Stimulated activated memory B cell treated with anti-CD40 and anti-IgM and Interleukin-4, amounts not matched to agents 10 μg/mL and 1 μg/mL and 100 μg/mL, for 72 hours (primary cell): Measurements from ENCODE around the gene HLA-DPA1.
A peak's percentile ranks its signal among the peaks of the same experiment; 100 is the strongest.
"Not testable (repeated sequence)": the region's sequence is repeated elsewhere in the genome, so short reads cannot be mapped to it uniquely, and the experiment has no call there.

Source experiments
- ATAC-seq: fragments of 150-1000 bp; cut with Tn5 transposase; 2 replicates; pipeline ENCODE4 v1.10.0; 2021
- H3K27ac Mint-ChIP-seq: one replicate; pipeline ENCODE4 v1.8.0; 2022; ENCODE audit warnings: mild to moderate bottlenecking, mixed read lengths
- H3K27me3 Mint-ChIP-seq: one replicate; pipeline ENCODE4 v1.8.0; 2022; ENCODE audit warnings: mixed read lengths
- H3K36me3 Mint-ChIP-seq: one replicate; pipeline ENCODE4 v1.8.0; 2022; ENCODE audit warnings: mixed read lengths
- H3K4me1 Mint-ChIP-seq: one replicate; pipeline ENCODE4 v1.8.0; 2022; ENCODE audit warnings: mixed read lengths
- H3K4me3 Mint-ChIP-seq: one replicate; pipeline ENCODE4 v1.8.0; 2022; ENCODE audit warnings: mild to moderate bottlenecking, moderate library complexity, mixed read lengths
- H3K9me3 Mint-ChIP-seq: one replicate; pipeline ENCODE4 v1.8.0; 2022; ENCODE audit warnings: mixed read lengths

The HLA-DPA1 gene

DNA sequence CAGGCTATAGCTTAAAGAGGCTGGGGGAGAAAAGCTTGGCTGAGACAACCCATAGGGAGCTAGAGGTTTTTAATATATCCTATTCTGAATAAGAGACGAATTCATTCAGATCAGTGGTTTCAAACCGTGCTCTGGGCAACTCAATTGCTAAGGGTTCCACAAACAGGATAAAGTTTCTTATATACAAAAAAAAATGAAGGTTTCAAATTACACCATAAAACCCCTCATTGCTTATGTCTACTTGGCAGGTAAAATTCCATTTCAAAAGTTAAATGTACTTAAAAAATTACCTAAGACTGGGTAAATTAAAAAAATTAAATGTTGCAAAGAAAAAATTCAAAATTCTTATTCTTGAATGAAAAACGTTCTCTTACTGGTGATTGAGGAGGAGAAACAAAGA lies 5.0 kb upstream of the HLA-DPA1 start:
- Mint-ChIP-seq H3K4me1 (peaks cover 70% of the 10 kb centered on the region), H3K27ac (peak overlapping the region; percentile 92), H3K36me3 (peaks cover 73% of the 10 kb centered on the region), H3K4me3 (peak overlapping the region; percentile 94), H3K27me3 (no peaks in the 10 kb centered on the region), H3K9me3 (no peaks in the 10 kb centered on the region)
- no peak for ATAC-seq

GRCh38 chr6:33077908-33078307 lies 4.5 kb upstream of the HLA-DPA1 start:
- peaks cover 71% of the 10 kb centered on the region for H3K36me3 Mint-ChIP-seq
- no peak for ATAC-seq
- H3K27ac Mint-ChIP-seq = peak overlapping the region; percentile 92

DNA sequence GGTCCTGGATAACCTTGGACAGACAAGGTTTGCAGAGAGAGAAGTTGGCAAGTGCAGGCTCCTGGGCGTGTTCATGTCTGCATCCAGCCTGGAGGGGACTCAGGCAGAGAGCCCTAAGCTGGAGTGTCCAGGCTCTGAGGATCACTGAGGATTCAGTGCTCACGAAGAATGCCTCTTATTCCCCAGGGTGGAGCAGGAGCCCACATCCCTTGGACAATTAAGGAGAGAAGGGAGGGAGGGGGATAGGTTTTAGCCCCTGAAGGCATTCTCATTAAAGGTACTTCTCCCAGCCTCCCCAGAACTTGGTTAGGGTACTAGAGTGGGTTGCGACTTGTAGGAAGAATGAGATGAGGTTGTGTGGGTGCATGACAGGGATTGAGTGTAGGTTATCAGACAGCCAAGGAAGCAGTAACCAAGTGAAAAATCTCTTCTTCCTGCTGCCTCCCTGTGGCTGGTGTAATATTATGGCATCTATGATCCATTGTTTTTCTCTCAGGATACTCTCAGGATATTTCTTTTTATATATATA lies 3.0 kb upstream of the HLA-DPA1 start:
- Mint-ChIP-seq H3K36me3 (peaks cover 71% of the 10 kb centered on the region), H3K4me3 (peak overlapping the region; percentile 88), H3K9me3 (no peaks in the 10 kb centered on the region), H3K27ac (peak overlapping the region; percentile 92), H3K4me1 (peaks cover 57% of the 10 kb centered on the region), H3K27me3 (no peaks in the 10 kb centered on the region)
- ATAC-seq = no peak

More at GRCh38 chr6:33077908-33078307, 4.5 kb upstream of the HLA-DPA1 start:
- peaks cover 65% of the 10 kb centered on the region for H3K4me1 Mint-ChIP-seq
- no peaks in the 10 kb centered on the region for H3K9me3 Mint-ChIP-seq
- H3K27me3 Mint-ChIP-seq = no peaks in the 10 kb centered on the region
- peak overlapping the region; percentile 94 for H3K4me3 Mint-ChIP-seq

DNA sequence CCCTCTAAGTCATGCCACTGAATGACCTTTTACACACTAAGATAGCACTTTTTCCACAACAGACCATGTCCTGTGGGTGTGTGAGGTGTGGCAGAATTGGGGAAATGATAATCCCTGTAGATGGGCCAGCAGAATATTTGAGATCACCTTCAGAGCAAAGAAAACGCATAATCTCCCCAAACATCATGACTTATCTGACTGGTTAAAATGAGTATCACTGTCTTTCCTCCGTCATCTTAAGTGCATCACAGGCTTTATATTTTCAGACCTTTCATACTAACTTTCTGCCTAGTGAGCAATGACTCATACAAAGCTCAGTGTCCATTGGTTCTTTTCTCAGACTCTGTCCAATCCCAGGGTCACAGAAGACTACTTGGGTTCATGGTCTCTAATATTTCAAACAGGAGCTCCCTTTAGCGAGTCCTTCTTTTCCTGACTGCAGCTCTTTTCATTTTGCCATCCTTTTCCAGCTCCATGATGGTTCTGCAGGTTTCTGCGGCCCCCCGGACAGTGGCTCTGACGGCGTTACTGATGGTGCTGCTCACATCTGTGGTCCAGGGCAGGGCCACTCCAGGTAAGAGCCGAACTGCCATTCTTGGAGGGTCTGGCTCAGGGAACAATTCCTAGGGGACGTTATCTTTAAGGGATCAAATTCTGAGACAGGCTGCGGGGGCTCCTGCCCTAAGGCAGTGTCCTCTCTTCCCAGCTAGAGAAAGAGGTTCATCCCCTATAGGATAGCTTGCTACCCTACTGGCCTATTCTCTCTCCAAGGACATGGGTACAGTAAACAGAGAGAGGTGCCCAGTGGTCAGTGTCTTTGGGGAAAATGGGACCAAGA lies 2.3 kb upstream of the HLA-DPA1 start, which contains the start of gene HLA-DPB1:
HLA-DPB1 (plus strand) TSS at position 423 of the 838 bp plus-strand sequence; CDS start at position 475, 52 bp downstream.
- Mint-ChIP-seq H3K27me3 (no peaks in the 10 kb centered on the region), H3K9me3 (no peaks in the 10 kb centered on the region), H3K4me3 (peak within 1 kb of the TSS; percentile 88), H3K36me3 (peaks cover 71% of the 10 kb centered on the region), H3K4me1 (peaks cover 51% of the 10 kb centered on the region), H3K27ac (peak within 1 kb of the TSS; percentile 92)
- peak; percentile 89 for ATAC-seq

DNA sequence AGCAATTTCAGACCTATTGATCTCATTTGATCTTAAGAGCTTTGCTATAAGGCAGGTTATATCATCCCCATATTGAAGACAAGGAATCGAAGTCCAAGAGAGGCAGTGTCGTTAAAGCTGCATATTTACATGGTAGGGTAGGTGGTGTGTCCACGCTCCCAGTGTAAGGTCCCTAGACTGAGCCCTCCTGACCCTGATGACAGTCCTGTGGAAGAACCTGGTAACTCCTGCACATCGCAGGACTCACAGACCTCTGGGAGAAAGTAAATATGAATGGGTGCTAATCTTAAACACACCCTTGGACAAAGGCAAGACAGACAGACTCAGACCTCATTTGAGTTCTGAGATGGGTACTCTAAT lies 1.7 kb upstream of the HLA-DPA1 start:
- no peaks in the 10 kb centered on the region for H3K9me3 Mint-ChIP-seq
- peaks cover 47% of the 10 kb centered on the region for H3K4me1 Mint-ChIP-seq
- H3K4me3 Mint-ChIP-seq = peak overlapping the region; percentile 88
- peak overlapping the region; percentile 92 for H3K27ac Mint-ChIP-seq
- H3K36me3 Mint-ChIP-seq = peaks cover 69% of the 10 kb centered on the region
- peak; percentile 1 for ATAC-seq
- no peaks in the 10 kb centered on the region for H3K27me3 Mint-ChIP-seq

GRCh38 chr6:33072508-33073100 lies 845 bp downstream of the HLA-DPA1 start:
- peak overlapping the region; percentile 99 for H3K4me3 Mint-ChIP-seq
- H3K36me3 Mint-ChIP-seq = peaks cover 69% of the 10 kb centered on the region

GRCh38 chr6:33071569-33071968 lies 1.9 kb downstream of the HLA-DPA1 start:
- peaks cover 49% of the 10 kb centered on the region for H3K4me1 Mint-ChIP-seq

More at GRCh38 chr6:33072508-33073100, 845 bp downstream of the HLA-DPA1 start:
- H3K27ac Mint-ChIP-seq = peak overlapping the region; percentile 94
- ATAC-seq = no peak
- H3K27me3 Mint-ChIP-seq = no peaks in the 10 kb centered on the region
- peaks cover 9% of the 10 kb centered on the region for H3K9me3 Mint-ChIP-seq
- peaks cover 46% of the 10 kb centered on the region for H3K4me1 Mint-ChIP-seq

DNA sequence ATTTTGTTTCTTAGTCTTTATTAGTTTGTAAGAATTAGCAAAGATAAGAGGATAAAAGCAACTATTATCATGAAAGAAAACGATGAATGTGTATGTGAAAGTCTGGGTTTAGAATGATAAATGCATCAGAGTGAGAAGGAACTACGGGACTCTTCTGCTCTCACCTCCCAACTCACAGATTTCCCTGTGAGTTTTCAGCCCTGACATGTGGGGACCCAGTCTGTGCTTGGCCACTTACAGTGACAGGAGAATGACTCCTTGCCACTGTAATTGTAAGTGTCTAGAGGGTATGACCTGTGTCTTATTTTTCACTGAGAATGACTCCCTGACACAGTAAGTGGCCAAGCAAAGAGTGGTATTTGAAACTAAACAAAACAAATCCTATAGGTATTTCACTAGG lies 2.5 kb downstream of the HLA-DPA1 start:
- ATAC-seq = no peak
- Mint-ChIP-seq H3K9me3 (peaks cover 10% of the 10 kb centered on the region), H3K27ac (peak overlapping the region; percentile 94), H3K4me3 (peak overlapping the region; percentile 99), H3K27me3 (no peaks in the 10 kb centered on the region), H3K4me1 (peaks cover 54% of the 10 kb centered on the region), H3K36me3 (peaks cover 73% of the 10 kb centered on the region)

More at GRCh38 chr6:33071569-33071968, 1.9 kb downstream of the HLA-DPA1 start:
- Mint-ChIP-seq H3K4me3 (peak overlapping the region; percentile 99), H3K9me3 (peaks cover 10% of the 10 kb centered on the region), H3K27ac (peak overlapping the region; percentile 94), H3K36me3 (peaks cover 73% of the 10 kb centered on the region), H3K27me3 (no peaks in the 10 kb centered on the region)
- ATAC-seq = no peak

GRCh38 chr6:33069021-33069738 lies 4.3 kb downstream of the HLA-DPA1 start:
- Mint-ChIP-seq H3K27me3 (no peaks in the 10 kb centered on the region), H3K36me3 (peaks cover 90% of the 10 kb centered on the region), H3K9me3 (peaks cover 10% of the 10 kb centered on the region), H3K4me3 (peak overlapping the region; percentile 99), H3K27ac (peak overlapping the region; percentile 94), H3K4me1 (peaks cover 61% of the 10 kb centered on the region)
- no peak for ATAC-seq

DNA sequence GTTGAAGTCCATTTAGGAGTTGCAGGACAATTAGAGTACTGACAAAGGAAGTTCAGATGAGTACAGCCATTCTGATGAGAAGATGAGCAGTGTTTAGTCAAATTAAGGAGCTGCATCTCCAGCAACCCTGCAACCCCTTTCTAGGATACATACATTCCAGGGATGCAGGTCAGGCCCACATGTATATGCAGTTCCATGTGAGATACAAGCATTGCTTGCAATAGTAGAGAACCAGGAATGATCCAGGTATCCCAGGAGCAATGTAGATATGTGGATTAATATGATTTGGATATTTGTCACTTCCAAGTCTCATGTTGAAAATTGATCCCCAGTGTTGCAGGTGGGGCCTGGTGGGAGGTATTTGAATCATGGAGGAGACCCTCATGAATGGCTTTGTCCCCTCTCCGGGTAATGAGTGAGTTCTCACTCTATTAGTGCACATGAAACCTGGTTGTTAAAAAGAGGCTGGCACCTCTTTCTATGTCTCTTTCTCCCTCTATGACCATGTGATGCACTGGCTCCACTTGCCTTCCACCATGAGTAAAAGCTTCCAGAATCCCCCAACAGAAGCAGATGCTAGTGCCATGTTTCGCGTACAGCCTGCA lies 6.4 kb downstream of the HLA-DPA1 start:
- H3K36me3 Mint-ChIP-seq = peaks cover 89% of the 10 kb centered on the region
- ATAC-seq = no peak
- no peak overlapping the region for H3K4me3 Mint-ChIP-seq
- H3K27ac Mint-ChIP-seq = peak overlapping the region; percentile 13
- H3K27me3 Mint-ChIP-seq = no peaks in the 10 kb centered on the region
- peaks cover 64% of the 10 kb centered on the region for H3K4me1 Mint-ChIP-seq
- H3K9me3 Mint-ChIP-seq = peaks cover 15% of the 10 kb centered on the region

- peak overlapping the region; percentile 45 for H3K27ac Mint-ChIP-seq
Measured at GRCh38 chr6:33065312-33065711, 8.1 kb downstream of the HLA-DPA1 start.

DNA sequence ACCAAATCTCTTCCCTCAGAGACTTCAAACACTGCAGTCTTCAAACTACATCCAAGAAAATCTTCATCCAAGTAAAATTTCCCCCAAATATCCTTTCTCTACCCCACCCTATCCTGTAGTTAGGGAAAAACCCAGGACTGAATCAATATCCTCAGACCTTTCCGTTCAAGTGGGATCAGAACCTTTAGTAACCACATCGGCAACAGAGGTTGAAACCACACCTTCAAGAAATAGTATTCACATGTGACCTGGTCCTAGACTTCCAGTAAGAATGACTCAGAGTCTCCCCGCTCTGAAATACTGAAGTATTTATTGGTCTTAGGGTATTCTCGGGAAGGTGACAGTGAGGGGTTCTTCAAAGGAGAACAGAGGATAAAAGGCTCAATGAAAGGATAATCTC lies 8.7 kb downstream of the HLA-DPA1 start:
- H3K27ac Mint-ChIP-seq = peak overlapping the region; percentile 45

More at GRCh38 chr6:33065312-33065711, 8.1 kb downstream of the HLA-DPA1 start:
- Mint-ChIP-seq H3K36me3 (peaks cover 75% of the 10 kb centered on the region), H3K27me3 (no peaks in the 10 kb centered on the region), H3K9me3 (peaks cover 16% of the 10 kb centered on the region), H3K4me3 (no peak overlapping the region), H3K4me1 (peaks cover 59% of the 10 kb centered on the region)
- ATAC-seq = no peak

GRCh38 chr6:33063435-33063834 lies 10.0 kb downstream of the HLA-DPA1 start:
- not testable (repeated sequence) for ATAC-seq, H3K27me3 Mint-ChIP-seq, H3K4me3 Mint-ChIP-seq
- Mint-ChIP-seq H3K36me3 (peaks cover 57% of the 10 kb centered on the region), H3K9me3 (peaks cover 11% of the 10 kb centered on the region), H3K27ac (peak overlapping the region; percentile 45), H3K4me1 (peaks cover 44% of the 10 kb centered on the region)

More for the DNA sequence above, 8.7 kb downstream of the HLA-DPA1 start:
- peaks cover 70% of the 10 kb centered on the region for H3K36me3 Mint-ChIP-seq
- ATAC-seq = no peak
- no peak overlapping the region for H3K4me3 Mint-ChIP-seq
- no peaks in the 10 kb centered on the region for H3K27me3 Mint-ChIP-seq
- H3K4me1 Mint-ChIP-seq = peaks cover 53% of the 10 kb centered on the region
- peaks cover 15% of the 10 kb centered on the region for H3K9me3 Mint-ChIP-seq

GRCh38 chr6:33061987-33062386 lies 11.5 kb downstream of the HLA-DPA1 start:
- peak; percentile 79 for ATAC-seq
- Mint-ChIP-seq H3K9me3 (peaks cover 9% of the 10 kb centered on the region), H3K27me3 (no peaks in the 10 kb centered on the region), H3K4me1 (peaks cover 45% of the 10 kb centered on the region), H3K27ac (peak overlapping the region; percentile 92), H3K4me3 (no peak overlapping the region), H3K36me3 (peaks cover 42% of the 10 kb centered on the region)
